ENCODE measurements around the gene ESD.

DNA sequence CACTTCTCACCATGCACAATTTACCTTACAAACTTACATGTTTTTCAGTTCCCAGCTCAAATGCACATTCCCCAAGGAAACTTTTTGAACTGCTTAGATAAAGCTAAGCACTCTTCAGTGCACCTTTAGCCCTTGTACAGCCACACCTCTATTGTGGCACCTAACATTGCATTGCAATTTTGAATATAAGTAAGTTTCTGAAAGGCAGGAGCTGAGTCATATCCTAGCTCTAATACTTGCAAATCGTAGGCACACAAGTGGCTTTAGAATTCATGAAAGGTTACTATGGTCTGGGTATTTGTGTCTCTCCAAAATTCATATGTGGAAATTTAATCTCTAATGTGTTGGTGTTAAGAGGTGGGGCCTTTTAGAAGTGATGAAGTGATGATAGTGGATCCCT lies 4.9 kb upstream of the ESD start:
- TF ChIP-seq, protein P1, sequence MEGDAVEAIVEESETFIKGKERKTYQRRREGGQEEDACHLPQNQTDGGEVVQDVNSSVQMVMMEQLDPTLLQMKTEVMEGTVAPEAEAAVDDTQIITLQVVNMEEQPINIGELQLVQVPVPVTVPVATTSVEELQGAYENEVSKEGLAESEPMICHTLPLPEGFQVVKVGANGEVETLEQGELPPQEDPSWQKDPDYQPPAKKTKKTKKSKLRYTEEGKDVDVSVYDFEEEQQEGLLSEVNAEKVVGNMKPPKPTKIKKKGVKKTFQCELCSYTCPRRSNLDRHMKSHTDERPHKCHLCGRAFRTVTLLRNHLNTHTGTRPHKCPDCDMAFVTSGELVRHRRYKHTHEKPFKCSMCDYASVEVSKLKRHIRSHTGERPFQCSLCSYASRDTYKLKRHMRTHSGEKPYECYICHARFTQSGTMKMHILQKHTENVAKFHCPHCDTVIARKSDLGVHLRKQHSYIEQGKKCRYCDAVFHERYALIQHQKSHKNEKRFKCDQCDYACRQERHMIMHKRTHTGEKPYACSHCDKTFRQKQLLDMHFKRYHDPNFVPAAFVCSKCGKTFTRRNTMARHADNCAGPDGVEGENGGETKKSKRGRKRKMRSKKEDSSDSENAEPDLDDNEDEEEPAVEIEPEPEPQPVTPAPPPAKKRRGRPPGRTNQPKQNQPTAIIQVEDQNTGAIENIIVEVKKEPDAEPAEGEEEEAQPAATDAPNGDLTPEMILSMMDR (conservative IDR thresholded peaks at IDR 0.05), result no peak
- no peak for TF ChIP-seq ZFX (IDR thresholded peaks at IDR 0.05)
